Loucy (cell line): ENCODE results near the gene TMPO.
"Not testable (repeated sequence)": the region's sequence is repeated elsewhere in the genome, so short reads cannot be mapped to it uniquely, and the experiment has no call there.

Experiments
- H2AFZ ChIP-seq: fragments of 200-600 bp; sonication (generic); 2 replicates; pipeline ENCODE4 v1.6.0; 2016; ENCODE audit warnings: antibody characterized with exemption, mild to moderate bottlenecking, low read length, moderate library complexity
- H3F3A ChIP-seq: fragments of 200-600 bp; 2 replicates; pipeline ENCODE4 v1.6.0; 2016; ENCODE audit warnings: antibody characterized with exemption, low read depth, mild to moderate bottlenecking
- H3K27me3 ChIP-seq: fragments of 200-600 bp; sonication (generic); 2 replicates; pipeline ENCODE4 v1.6.1; 2014; ENCODE audit warnings: low read length, mild to moderate bottlenecking; ENCODE audit not compliant: insufficient read depth, poor library complexity, severe bottlenecking
- H3K36me3 ChIP-seq: fragments of 200-600 bp; sonication (generic); 2 replicates; pipeline ENCODE4 v1.6.1; 2016; ENCODE audit warnings: low read length; ENCODE audit not compliant: insufficient read depth
- H3K4me1 ChIP-seq: fragments of 200-600 bp; sonication (generic); 2 replicates; pipeline ENCODE4 v1.5.1; 2014; ENCODE audit warnings: low read length, mild to moderate bottlenecking; ENCODE audit not compliant: insufficient read depth, poor library complexity, severe bottlenecking
- H3K4me2 ChIP-seq: fragments of 200-600 bp; sonication (generic); 2 replicates; pipeline ENCODE4 v1.6.0; 2014; ENCODE audit warnings: antibody characterized with exemption, low read length, low read depth, mild to moderate bottlenecking; ENCODE audit not compliant: poor library complexity, severe bottlenecking
- H3K4me3 ChIP-seq: fragments of 200-600 bp; sonication (generic); 2 replicates; pipeline ENCODE4 v1.5.1; 2014; ENCODE audit warnings: low read length, mild to moderate bottlenecking, mixed read lengths; ENCODE audit not compliant: poor library complexity, severe bottlenecking
- H3K79me2 ChIP-seq: fragments of 200-600 bp; sonication (generic); 2 replicates; pipeline ENCODE4 v1.6.1; 2014; ENCODE audit warnings: low read length; ENCODE audit not compliant: insufficient read depth
- H3K9ac ChIP-seq: fragments of 200-600 bp; sonication (generic); 2 replicates; pipeline ENCODE4 v1.6.0; 2014; ENCODE audit warnings: mild to moderate bottlenecking, low read depth, low read length, moderate library complexity; ENCODE audit not compliant: poor library complexity, severe bottlenecking
- H3K9me2 ChIP-seq: fragments of 200-600 bp; sonication (generic); replicated peaks from 2 replicates; pipeline ENCODE4 v1.6.1; 2016; ENCODE audit warnings: low read depth, low read length, mixed read lengths
- H3K9me3 ChIP-seq: fragments of 200-600 bp; sonication (generic); 2 replicates; pipeline ENCODE4 v1.6.1; 2014; ENCODE audit warnings: mild to moderate bottlenecking, antibody characterized with exemption, low read length, low read depth; ENCODE audit not compliant: insufficient read depth
- H4K20me1 ChIP-seq: fragments of 200-600 bp; sonication (generic); 2 replicates; pipeline ENCODE4 v1.6.0; 2014; ENCODE audit warnings: antibody characterized with exemption, low read length, mild to moderate bottlenecking; ENCODE audit not compliant: insufficient read depth, poor library complexity, severe bottlenecking
- EZH2phosphoT487 ChIP-seq: fragments of 200-600 bp; IDR thresholded peaks from 2 replicates; pipeline ENCODE4 v1.6.1; 2018; ENCODE audit warnings: antibody characterized with exemption, mild to moderate bottlenecking, moderate library complexity, borderline replicate concordance
- TF ChIP-seq, protein P1 (sequence below): fragments of 200-600 bp; sonication (generic); conservative IDR thresholded peaks from 2 replicates; pipeline ENCODE4 v1.5.1; 2014; ENCODE audit warnings: mild to moderate bottlenecking, antibody characterized with exemption, low read length

Gene TMPO

GRCh38 chr12:98485792-98486340, 29.5 kb upstream of the TMPO start:
- no peaks in the 10 kb centered on the region for H3F3A ChIP-seq
- H3K9me2 ChIP-seq, result no peaks in the 10 kb centered on the region
- H2AFZ ChIP-seq, result no peak overlapping the region
- no peaks in the 10 kb centered on the region for H3K9me3 ChIP-seq
- no peak overlapping the region for H3K9ac ChIP-seq
- H3K36me3 ChIP-seq, result no peaks in the 10 kb centered on the region
- no peaks in the 10 kb centered on the region for H4K20me1 ChIP-seq
- H3K27me3 ChIP-seq, result no peaks in the 10 kb centered on the region
- peaks cover 6% of the 10 kb centered on the region for H3K4me1 ChIP-seq
- H3K4me3 ChIP-seq, result no peak overlapping the region
- no peaks in the 10 kb centered on the region for H3K79me2 ChIP-seq
- no peak overlapping the region for H3K4me2 ChIP-seq
- no peak for TF ChIP-seq EZH2phosphoT487
- TF ChIP-seq, protein P1, sequence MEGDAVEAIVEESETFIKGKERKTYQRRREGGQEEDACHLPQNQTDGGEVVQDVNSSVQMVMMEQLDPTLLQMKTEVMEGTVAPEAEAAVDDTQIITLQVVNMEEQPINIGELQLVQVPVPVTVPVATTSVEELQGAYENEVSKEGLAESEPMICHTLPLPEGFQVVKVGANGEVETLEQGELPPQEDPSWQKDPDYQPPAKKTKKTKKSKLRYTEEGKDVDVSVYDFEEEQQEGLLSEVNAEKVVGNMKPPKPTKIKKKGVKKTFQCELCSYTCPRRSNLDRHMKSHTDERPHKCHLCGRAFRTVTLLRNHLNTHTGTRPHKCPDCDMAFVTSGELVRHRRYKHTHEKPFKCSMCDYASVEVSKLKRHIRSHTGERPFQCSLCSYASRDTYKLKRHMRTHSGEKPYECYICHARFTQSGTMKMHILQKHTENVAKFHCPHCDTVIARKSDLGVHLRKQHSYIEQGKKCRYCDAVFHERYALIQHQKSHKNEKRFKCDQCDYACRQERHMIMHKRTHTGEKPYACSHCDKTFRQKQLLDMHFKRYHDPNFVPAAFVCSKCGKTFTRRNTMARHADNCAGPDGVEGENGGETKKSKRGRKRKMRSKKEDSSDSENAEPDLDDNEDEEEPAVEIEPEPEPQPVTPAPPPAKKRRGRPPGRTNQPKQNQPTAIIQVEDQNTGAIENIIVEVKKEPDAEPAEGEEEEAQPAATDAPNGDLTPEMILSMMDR, result no peak

- not testable (repeated sequence) for H2AFZ ChIP-seq
Observed at GRCh38 chr12:98488416-98488815, 27.0 kb upstream of the TMPO start.

DNA sequence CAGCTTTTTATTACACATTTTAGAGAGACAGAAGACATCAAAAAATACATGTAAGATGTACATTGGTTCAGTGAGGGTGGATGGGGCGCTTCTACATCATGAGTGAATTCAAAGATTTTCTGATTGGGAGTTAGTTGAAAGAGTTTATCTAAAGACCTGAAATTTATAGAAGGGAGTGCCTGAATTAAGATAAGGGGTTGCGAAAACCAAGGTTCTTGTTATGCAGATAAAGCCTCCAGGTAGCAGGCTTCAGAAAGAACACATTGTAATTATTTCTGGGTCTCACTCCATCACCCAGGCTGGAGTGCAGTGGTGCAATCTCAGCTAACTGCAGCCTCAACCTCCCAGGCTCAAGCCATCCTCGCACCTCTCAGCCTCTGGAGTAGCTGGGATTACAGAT, 26.2 kb upstream of the TMPO start:
- no peak overlapping the region for H2AFZ ChIP-seq
- H3K4me1 ChIP-seq, result peaks cover 10% of the 10 kb centered on the region
- H3K27me3 ChIP-seq, result no peaks in the 10 kb centered on the region
- H4K20me1 ChIP-seq, result no peaks in the 10 kb centered on the region
- H3K36me3 ChIP-seq, result no peaks in the 10 kb centered on the region
- H3K4me2 ChIP-seq, result no peak overlapping the region
- no peaks in the 10 kb centered on the region for H3K9me3 ChIP-seq
- no peaks in the 10 kb centered on the region for H3F3A ChIP-seq
- H3K4me3 ChIP-seq, result no peak overlapping the region
- H3K79me2 ChIP-seq, result no peaks in the 10 kb centered on the region
- no peak for TF ChIP-seq EZH2phosphoT487
- TF ChIP-seq, protein P1, result no peak
- no peaks in the 10 kb centered on the region for H3K9me2 ChIP-seq
- no peak overlapping the region for H3K9ac ChIP-seq

More at GRCh38 chr12:98488416-98488815, 27.0 kb upstream of the TMPO start:
- H3K27me3 ChIP-seq, H3K4me2 ChIP-seq, H3F3A ChIP-seq, H3K9me3 ChIP-seq, H4K20me1 ChIP-seq, H3K4me3 ChIP-seq, H3K9me2 ChIP-seq, H3K79me2 ChIP-seq, H3K36me3 ChIP-seq, H3K4me1 ChIP-seq, H3K9ac ChIP-seq: not testable (repeated sequence)
